Uterus (tissue), 4 donors: Measurements from ENCODE around the gene IKZF1. TPM values are rescaled to one million over a fixed set of nuclear protein-coding genes. Genes with fewer than 3 reads are reported as not detected.

Source experiments
- DNase-seq, 2 donors: peaks; one replicate each; pipeline ENCODE4 v3.0.0-alpha.2; 2019 to 2020
- H3K27ac ChIP-seq, 2 donors: fragments of 200-600 bp; sonication (generic); 1 replicate in 1 of 2; 2 replicates in 1 of 2; pipeline ENCODE4 v1.5.1; 2016 to 2018
- H3K27me3 ChIP-seq, 2 donors: fragments of 200-600 bp; sonication (generic); one replicate each; pipeline ENCODE4 v1.5.1; 2018 to 2019; ENCODE audit warnings: control low read depth in 1 of 2
- H3K36me3 ChIP-seq, 2 donors: fragments of 200-600 bp; sonication (generic); one replicate each; pipeline ENCODE4 v1.5.1; 2019; ENCODE audit warnings: control low read depth in 1 of 2
- H3K4me1 ChIP-seq, 2 donors: fragments of 200-600 bp; sonication (generic); one replicate each; pipeline ENCODE4 v1.5.1; 2018 to 2019; ENCODE audit warnings: control low read depth in 1 of 2
- H3K4me3 ChIP-seq, 2 donors: fragments of 200-600 bp; sonication (generic); 1 replicate in 1 of 2; 2 replicates in 1 of 2; pipeline ENCODE4 v1.5.1; 2018 to 2019; ENCODE audit warnings: mild to moderate bottlenecking in 1 of 2
- H3K9me3 ChIP-seq, 2 donors: fragments of 200-600 bp; sonication (generic); one replicate each; pipeline ENCODE4 v1.5.1; 2019; ENCODE audit warnings: control low read depth in 1 of 2
- POLR2A ChIP-seq, 2 donors: fragments of 450-650 bp; IDR thresholded peaks; one replicate each; pipeline ENCODE4 v1.6.1; 2016; ENCODE audit warnings: antibody characterized with exemption in 2 of 2, mild to moderate bottlenecking in 1 of 2, moderate library complexity in 1 of 2
- intact Hi-C: fragments of 100-400 bp; cut with DNase I; formaldehyde crosslinking; loops from one replicate; pipeline ENCODE4 v1.15.1; 2023; ENCODE audit warnings: low total_unique reads
- total RNA-seq, 4 donors: library from RNA; depleted of rRNA in 3 of 4; stranded (reverse); fragments of >200 nt in 3 of 4; gene quantifications; one replicate each; pipeline versions ENCODE4 v1.1.0 to v1.2.4, GENCODE V29; 2014 to 2023
- TF ChIP-seq, protein P1 (sequence below), 4 experiments: fragments of 200-600 bp in 2 of 4; fragments of 450-650 bp in 2 of 4; sonication (generic) in 2 of 4; IDR thresholded peaks; one replicate each; pipeline ENCODE4 v1.5.1; 2016 to 2019; ENCODE audit warnings: antibody characterized with exemption in 4 of 4, mild to moderate bottlenecking in 2 of 4, moderate library complexity in 1 of 4
- donor health status: DM: yes; HTN: yes; CAD: no.

Gene IKZF1
- total RNA-seq, 4 donors from 2014 or later = 7.0 to 828 (median 12.8) TPM

DNA sequence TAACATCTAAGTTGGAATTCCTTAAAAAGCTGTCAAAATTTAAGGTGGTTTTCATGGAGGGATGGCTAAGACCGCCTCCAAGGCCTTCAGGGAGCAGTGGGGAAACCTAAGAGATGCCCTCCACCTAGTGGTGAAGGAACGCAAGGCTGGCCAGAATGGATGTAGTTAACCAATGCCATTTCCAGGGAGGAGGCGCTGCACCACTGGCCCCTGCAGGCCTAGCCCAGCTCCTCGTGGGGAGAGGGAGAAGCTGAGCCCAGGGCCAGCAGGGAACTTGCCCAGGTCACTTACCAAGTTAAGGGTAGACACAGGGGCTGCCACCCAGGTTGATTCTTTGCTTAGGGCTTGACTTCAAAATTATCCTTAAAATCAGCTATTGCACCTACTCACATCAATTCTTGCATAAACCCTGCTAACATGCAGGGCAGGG, 113.6 kb downstream of the IKZF1 start:
- no peak for TF ChIP-seq POLR2A (IDR thresholded peaks at IDR 0.05)
- TF ChIP-seq, protein P1, sequence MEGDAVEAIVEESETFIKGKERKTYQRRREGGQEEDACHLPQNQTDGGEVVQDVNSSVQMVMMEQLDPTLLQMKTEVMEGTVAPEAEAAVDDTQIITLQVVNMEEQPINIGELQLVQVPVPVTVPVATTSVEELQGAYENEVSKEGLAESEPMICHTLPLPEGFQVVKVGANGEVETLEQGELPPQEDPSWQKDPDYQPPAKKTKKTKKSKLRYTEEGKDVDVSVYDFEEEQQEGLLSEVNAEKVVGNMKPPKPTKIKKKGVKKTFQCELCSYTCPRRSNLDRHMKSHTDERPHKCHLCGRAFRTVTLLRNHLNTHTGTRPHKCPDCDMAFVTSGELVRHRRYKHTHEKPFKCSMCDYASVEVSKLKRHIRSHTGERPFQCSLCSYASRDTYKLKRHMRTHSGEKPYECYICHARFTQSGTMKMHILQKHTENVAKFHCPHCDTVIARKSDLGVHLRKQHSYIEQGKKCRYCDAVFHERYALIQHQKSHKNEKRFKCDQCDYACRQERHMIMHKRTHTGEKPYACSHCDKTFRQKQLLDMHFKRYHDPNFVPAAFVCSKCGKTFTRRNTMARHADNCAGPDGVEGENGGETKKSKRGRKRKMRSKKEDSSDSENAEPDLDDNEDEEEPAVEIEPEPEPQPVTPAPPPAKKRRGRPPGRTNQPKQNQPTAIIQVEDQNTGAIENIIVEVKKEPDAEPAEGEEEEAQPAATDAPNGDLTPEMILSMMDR (IDR thresholded peaks at IDR 0.05) = peak; percentile 46 to 62 (median 54)
- DNase-seq = peak; percentile 30 to 41
- Histone ChIP-seq H3K27ac (no peak overlapping the region), H3K4me1 (no peaks in the 10 kb centered on the region), H3K27me3 (no peaks in the 10 kb centered on the region), H3K9me3 (no peaks in the 10 kb centered on the region), H3K4me3 (no peak overlapping the region), H3K36me3 (no peaks in the 10 kb centered on the region)
- intact Hi-C loops = no loop called here

DNA sequence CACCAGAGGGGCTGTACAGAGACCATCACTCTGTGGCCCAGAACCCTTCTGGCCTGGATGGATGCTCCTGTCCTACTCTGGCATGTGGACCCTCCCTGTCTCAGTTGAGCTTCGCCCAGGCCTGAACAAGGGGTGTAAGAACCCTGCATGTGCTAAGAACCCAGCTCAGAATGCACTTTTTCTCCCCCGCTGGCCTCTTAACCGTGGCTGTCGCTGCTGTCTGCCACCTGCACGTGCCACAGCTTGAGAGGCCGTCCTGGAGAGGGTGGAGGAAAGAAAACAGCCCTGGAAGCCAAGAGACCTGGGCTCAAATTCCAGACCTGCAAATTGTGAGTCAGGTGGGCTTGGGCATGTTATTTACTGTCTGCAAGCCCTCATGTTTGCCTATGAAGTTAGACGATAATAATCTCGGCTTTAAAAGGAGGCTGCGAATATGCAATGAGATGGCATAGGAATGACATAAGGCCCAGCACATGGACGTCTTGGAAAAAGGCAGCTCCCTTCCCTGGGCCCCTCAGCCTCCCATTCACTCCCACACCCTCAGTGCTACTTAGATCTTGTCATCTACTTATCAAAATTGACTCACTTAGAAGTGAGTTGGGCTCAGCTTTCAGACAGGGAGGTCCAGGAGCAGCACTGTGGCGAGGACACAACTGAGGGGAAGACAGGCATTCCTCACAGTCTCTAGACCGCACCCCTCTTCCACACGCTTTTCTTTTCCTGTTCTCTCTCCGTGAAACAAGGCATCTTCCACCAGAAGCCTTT, 114.2 kb downstream of the IKZF1 start:
- Histone ChIP-seq H3K36me3 (no peaks in the 10 kb centered on the region), H3K4me1 (no peaks in the 10 kb centered on the region), H3K4me3 (no peak overlapping the region), H3K27ac (no peak overlapping the region), H3K27me3 (no peaks in the 10 kb centered on the region), H3K9me3 (no peaks in the 10 kb centered on the region)
- TF ChIP-seq POLR2A (IDR thresholded peaks at IDR 0.05) = no peak
- TF ChIP-seq, protein P1 (IDR thresholded peaks at IDR 0.05) = no peak
- DNase-seq = no peak
- intact Hi-C loops = no loop called here

DNA sequence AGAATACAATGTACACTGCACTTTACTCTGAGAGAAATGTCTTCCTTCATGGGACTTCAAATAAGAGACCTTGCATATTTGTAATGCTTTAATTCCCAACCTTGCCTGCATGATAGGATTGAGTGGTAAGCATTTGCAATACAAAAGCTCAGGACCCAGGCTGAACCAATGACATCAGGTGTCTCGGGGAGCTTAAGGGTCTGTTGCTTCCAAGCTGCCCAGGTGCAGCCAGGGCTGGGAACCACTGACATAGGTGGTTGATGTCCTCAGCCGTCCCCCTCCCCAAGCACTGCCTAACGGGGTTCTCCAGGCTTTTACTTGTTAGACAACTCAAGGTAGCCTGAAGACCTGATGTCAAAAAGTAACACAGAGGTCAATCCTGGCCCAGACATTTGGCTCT, 116.5 kb downstream of the IKZF1 start:
- intact Hi-C loops = no loop called here
- Histone ChIP-seq H3K4me3 (no peak overlapping the region), H3K27ac (no peak overlapping the region)

DNA sequence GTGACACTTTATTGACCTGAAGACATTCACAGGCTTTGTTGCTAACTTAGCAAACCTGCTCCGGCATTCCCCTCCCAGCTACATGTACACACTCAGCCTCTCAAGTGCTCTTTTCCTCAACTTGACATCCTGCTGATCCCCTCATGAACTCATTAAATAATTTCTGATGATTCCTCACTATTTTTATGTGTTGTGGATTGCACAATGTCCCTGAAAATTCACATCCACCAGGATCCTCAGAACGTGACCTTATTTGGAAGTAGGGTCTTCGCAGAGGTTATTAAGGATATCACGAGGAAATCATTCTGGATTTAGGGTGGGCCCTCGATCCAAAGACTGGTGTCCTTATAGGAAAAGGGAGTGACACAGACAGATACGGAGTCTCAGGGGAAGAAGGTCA, 118.3 kb downstream of the IKZF1 start:
- H3K27ac ChIP-seq = no peak overlapping the region
- DNase-seq = no peak
- H3K9me3 ChIP-seq = no peaks in the 10 kb centered on the region
- no peak overlapping the region for H3K4me3 ChIP-seq
- TF ChIP-seq, protein P1 (IDR thresholded peaks at IDR 0.05) = no peak
- no peak for TF ChIP-seq POLR2A (IDR thresholded peaks at IDR 0.05)
- no peaks in the 10 kb centered on the region for H3K36me3 ChIP-seq
- no peaks in the 10 kb centered on the region for H3K27me3 ChIP-seq
- H3K4me1 ChIP-seq = no peaks in the 10 kb centered on the region
- intact Hi-C loops = no loop called here

More for the DNA sequence above, 116.5 kb downstream of the IKZF1 start:
- no peak for DNase-seq
- Histone ChIP-seq H3K36me3 (no peaks in the 10 kb centered on the region), H3K27me3 (no peaks in the 10 kb centered on the region), H3K9me3 (no peaks in the 10 kb centered on the region), H3K4me1 (no peaks in the 10 kb centered on the region)
- TF ChIP-seq, protein P1 (IDR thresholded peaks at IDR 0.05) = no peak
- no peak for TF ChIP-seq POLR2A (IDR thresholded peaks at IDR 0.05)

DNA sequence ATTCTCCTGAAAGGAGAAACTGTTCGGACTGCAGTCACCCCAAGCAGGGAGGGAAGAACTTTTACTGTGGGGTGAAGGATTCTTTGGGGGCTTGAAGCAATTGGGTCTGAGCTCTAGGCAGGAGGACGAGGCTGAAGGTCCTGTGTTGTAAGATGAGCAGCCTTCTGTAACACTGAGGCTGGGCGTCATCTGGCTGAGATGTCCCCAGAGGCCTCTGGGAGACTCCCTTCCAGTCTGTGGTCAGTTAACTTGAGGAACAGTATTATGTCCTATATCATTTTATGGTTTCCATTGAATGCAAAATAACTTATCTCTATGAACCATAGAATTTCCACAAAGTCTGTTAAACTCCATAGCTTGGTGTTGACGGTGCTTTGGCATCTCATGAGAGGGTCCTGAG, 119.3 kb downstream of the IKZF1 start:
- no peak for DNase-seq
- no peaks in the 10 kb centered on the region for H3K9me3 ChIP-seq
- intact Hi-C loops = no loop called here
- no peak overlapping the region for H3K27ac ChIP-seq
- no peaks in the 10 kb centered on the region for H3K36me3 ChIP-seq
- TF ChIP-seq, protein P1 (IDR thresholded peaks at IDR 0.05) = no peak
- TF ChIP-seq POLR2A (IDR thresholded peaks at IDR 0.05) = no peak
- no peaks in the 10 kb centered on the region for H3K27me3 ChIP-seq
- H3K4me3 ChIP-seq = no peak overlapping the region
- H3K4me1 ChIP-seq = no peaks in the 10 kb centered on the region
